ENCODE measurements around the gene PPP2R2C. TPM values are rescaled to one million over a fixed set of nuclear protein-coding genes. Genes with fewer than 3 reads are reported as not detected.

PPP2R2C gene
- total RNA-seq, 1 experiment from 2014 or later, result 32.9 TPM

- POLR2A ChIA-PET, result no interaction called here
- Histone ChIP-seq H3K9me3 (ENCODE audit: control insufficient read depth in 1 of 2, insufficient read depth in 1 of 2, low read depth in 1 of 2, low read length in 2 of 2) (no peaks in the 10 kb centered on the region), H3K27me3 (ENCODE audit: insufficient read depth, low read length) (no peaks in the 10 kb centered on the region), H3K9ac (ENCODE audit: low read length) (no peak overlapping the region), H3K9me2 (ENCODE audit: insufficient read depth) (no peaks in the 10 kb centered on the region), H3K4me2 (ENCODE audit: low read length) (no peak overlapping the region), H3K36me3 (ENCODE audit: control insufficient read depth in 1 of 2, insufficient read depth in 2 of 2, low read length in 2 of 2) (no peaks in the 10 kb centered on the region), H2AFZ (ENCODE audit: low read depth, low read length, poor library complexity, severe bottlenecking) (no peak overlapping the region), H3K4me1 (ENCODE audit: control insufficient read depth in 1 of 2, insufficient read depth in 2 of 2, low read length in 2 of 2) (peaks cover 1 to 8% of the 10 kb centered on the region in 2 experiments), H3K4me3 (replicated peaks in 1 of 2; ENCODE audit: low read depth in 1 of 2, low read length in 2 of 2) (no peak overlapping the region), H3K79me2 (ENCODE audit: insufficient read depth, low read length) (no peaks in the 10 kb centered on the region), H3K27ac (ENCODE audit: low read depth, low read length) (no peak overlapping the region), H4K20me1 (ENCODE audit: insufficient read depth) (no peaks in the 10 kb centered on the region)
- BruUV-seq (replicated peaks), result no TSS peak
- intact Hi-C loops (cut with micrococcal nuclease), result no loop called here
- TF ChIP-seq, protein P1, sequence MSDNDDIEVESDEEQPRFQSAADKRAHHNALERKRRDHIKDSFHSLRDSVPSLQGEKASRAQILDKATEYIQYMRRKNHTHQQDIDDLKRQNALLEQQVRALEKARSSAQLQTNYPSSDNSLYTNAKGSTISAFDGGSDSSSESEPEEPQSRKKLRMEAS (IDR thresholded peaks at IDR 0.05), result no peak
- no peak for TF ChIP-seq SIN3A (IDR thresholded peaks at IDR 0.05; ENCODE audit: low read depth)
- TF ChIP-seq FOSL1 (IDR thresholded peaks at IDR 0.05; ENCODE audit: low read depth), result no peak
- no peak for TF ChIP-seq ZNF274 (IDR thresholded peaks at IDR 0.05; ENCODE audit: low read depth, low read length)
- RAD21 ChIA-PET (ENCODE audit: low non-redundant PET in 1 of 2, low total read pairs in 2 of 2, uncharacterized antibody in 2 of 2, unreplicated experiment in 2 of 2), result no interaction called here
- DNase-seq (ENCODE audit: low read depth, low spot score) (no peak), ATAC-seq (no peak)
- CTCF ChIA-PET, result no interaction called here
Measured at GRCh38 chr4:6278801-6279197, 193.6 kb downstream of the PPP2R2C start.

DNA sequence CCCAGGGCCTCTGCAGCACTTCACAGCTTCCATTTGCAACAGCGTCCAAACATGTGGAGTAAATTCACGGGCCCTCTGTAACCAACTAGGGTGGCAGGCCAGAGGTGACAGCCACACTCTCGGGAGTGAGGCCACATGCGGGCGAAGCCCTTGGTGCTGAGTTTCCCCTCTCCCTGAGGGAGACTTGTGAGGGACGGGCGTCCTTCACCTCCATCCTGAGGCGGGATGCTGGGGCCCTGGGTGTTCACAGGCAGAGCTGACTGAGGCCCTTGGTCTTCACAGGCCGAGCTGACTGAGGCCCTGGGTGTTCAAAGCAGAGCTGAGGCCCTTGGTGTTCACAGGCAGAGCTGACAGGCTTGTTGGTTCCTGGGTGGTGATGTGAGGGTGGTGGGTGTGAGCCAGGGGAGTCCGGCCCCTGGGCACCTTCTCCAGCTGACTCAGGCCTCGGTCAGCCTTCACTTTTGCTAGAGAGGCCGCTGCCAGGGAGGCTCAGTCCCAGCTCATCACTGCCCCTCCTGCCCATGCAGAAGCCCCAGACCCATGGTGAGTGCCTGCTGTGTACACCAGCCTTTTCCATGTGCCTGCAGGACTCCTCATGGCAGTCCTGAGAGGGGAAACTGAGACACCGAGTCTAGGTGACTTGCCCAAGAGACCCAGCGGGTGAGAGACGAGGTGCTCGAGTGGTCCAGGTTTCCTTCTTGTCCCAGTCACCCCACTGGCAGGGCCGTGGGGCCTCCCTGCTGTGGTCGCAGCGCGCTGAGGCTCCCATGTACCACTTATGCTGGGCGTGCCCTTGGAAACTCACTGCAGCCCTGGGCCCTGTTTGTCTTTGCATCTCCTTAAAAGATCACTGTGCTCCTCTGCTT lies 194.2 kb downstream of the PPP2R2C start:
- ChIA-PET CTCF (no interaction called here), POLR2A (no interaction called here), RAD21 (ENCODE audit: low non-redundant PET in 1 of 2, low total read pairs in 2 of 2, uncharacterized antibody in 2 of 2, unreplicated experiment in 2 of 2) (no interaction called here)
- no peaks in the 10 kb centered on the region for H3K9me2 ChIP-seq (ENCODE audit: insufficient read depth)
- no peaks in the 10 kb centered on the region for H3K27me3 ChIP-seq (ENCODE audit: insufficient read depth, low read length)
- H3K4me1 ChIP-seq (ENCODE audit: control insufficient read depth in 1 of 2, insufficient read depth in 2 of 2, low read length in 2 of 2), result peaks cover 7 to 14% of the 10 kb centered on the region in 2 experiments
- intact Hi-C loops (cut with micrococcal nuclease), result no loop called here
- BruUV-seq (replicated peaks), result no TSS peak
- no peak for DNase-seq (ENCODE audit: low read depth, low spot score)
- H3K9me3 ChIP-seq (ENCODE audit: control insufficient read depth in 1 of 2, insufficient read depth in 1 of 2, low read depth in 1 of 2, low read length in 2 of 2), result no peaks in the 10 kb centered on the region
- H2AFZ ChIP-seq (ENCODE audit: low read depth, low read length, poor library complexity, severe bottlenecking), result no peak overlapping the region
- H3K79me2 ChIP-seq (ENCODE audit: insufficient read depth, low read length), result no peaks in the 10 kb centered on the region
- no peak for ATAC-seq
- no peak overlapping the region for H3K4me2 ChIP-seq (ENCODE audit: low read length)
- H3K27ac ChIP-seq (ENCODE audit: low read depth, low read length), result no peak overlapping the region
- no peaks in the 10 kb centered on the region for H4K20me1 ChIP-seq (ENCODE audit: insufficient read depth)
- H3K36me3 ChIP-seq (ENCODE audit: control insufficient read depth in 1 of 2, insufficient read depth in 2 of 2, low read length in 2 of 2), result no peaks in the 10 kb centered on the region
- no peak overlapping the region for H3K9ac ChIP-seq (ENCODE audit: low read length)
- no peak overlapping the region for H3K4me3 ChIP-seq (replicated peaks in 1 of 2; ENCODE audit: low read depth in 1 of 2, low read length in 2 of 2)
- TF ChIP-seq ZNF274 (IDR thresholded peaks at IDR 0.05; ENCODE audit: low read depth, low read length) (no peak), EZH2phosphoT487 (IDR thresholded peaks at IDR 0.05; ENCODE audit: borderline replicate concordance) (no peak), CEBPB (IDR thresholded peaks at IDR 0.05; ENCODE audit: low read depth) (no peak)

Measured in HCT116 (cell line).